ENCODE results near the gene LAD1.

Gene LAD1

DNA sequence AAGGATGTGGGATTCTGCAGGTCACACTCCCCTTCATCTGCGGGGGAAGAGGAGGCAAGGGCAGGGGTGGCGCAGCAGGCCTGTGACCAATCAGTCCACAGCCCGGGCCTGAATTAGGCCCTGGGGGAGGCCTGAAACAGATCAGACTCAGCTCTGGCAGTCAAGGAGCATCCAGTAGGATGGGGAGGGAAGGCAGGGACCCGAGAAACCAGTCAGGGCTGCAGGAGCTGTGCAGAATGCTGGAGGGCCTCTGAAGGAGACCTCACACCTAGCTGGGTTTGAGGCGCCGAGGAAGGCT, 34.4 kb downstream of the LAD1 start:
- no peak for DNase-seq (ENCODE audit: low read depth in 2 of 2, low spot score in 1 of 2)

DNA sequence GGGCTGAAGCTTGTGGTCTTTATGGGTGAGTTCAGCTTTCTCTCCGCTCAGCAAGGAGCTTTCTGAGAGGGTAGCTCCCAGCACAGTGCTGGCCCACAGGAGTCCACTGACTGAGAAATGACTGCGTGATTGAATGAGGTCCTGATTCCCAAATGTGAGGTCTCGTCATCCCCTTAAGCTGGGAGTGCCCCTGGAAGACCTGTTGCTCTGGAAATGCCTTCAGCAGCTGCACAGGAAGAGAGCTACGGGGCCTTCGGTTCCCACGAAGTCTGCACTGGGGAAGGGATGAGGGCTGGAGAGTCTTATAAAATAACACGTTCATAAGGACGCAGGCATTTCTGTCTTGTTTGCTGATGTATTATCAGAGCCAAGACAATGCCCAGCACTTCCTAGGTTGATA, 35.7 kb downstream of the LAD1 start:
- no peak for DNase-seq (ENCODE audit: low read depth in 2 of 2, low spot score in 1 of 2)

DNA sequence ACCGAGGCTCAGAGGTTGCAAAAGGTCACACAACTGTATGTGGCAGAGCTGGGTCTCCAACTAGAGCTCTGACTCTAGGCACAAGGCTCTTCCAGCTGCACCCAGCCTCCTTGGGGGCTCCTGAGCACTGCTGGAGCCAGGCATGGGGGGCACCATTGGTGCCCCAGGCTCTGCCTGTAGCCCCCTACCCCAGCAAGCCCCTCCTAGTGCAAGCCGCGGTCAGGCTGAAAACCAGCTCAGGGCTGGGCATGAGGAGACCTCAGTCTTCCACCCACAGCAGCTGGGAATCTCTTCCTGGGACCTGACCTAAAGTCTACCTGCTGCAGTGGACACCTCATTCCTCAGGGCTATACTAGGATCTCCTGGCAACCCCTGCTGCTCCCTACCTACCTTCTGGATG, 36.2 kb downstream of the LAD1 start:
- no peak for DNase-seq (ENCODE audit: low read depth in 2 of 2, low spot score in 1 of 2)

DNA sequence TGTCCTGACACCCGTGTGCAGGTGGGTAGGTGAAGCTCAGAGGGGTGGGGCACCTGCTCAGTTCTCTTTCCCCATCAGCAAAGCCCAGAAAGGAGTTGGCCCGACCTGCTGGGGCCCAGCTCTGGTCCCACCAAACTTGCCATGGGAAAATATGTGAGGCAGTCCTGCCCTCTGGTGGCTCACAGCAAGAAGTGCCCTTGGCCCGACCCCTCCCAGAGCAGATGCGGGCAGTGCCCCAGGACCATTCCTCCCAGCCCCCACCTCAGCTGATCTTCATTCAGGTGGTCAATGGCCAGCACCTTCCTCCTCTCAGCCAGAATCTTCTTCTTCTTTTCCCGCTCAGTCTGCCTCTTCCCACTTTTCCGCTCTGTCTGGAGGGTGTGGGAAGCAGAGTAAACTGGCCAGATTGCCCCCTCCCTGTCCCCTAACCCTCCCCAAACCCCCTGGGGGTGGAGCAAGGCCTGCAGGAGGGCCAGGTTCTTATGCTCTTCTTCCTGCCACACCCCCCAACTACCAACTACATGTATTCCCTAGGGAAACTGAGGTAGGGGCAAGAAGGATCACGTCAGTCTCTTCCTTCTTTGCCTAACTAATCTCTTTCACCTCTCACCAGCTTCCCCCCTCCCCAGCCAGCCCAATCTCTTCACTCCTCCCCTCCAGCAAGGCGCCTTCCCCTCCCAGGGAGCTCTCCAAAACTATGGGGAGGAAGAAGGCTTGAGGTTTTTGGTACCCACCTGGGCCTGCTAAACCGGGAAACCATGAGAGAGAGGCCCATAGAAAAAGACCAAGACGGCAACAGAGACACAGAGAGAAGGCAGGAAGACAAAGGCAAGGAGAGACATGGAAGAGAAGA, 37.2 kb downstream of the LAD1 start:
- no peak for DNase-seq (ENCODE audit: low read depth in 2 of 2, low spot score in 1 of 2)

DNA sequence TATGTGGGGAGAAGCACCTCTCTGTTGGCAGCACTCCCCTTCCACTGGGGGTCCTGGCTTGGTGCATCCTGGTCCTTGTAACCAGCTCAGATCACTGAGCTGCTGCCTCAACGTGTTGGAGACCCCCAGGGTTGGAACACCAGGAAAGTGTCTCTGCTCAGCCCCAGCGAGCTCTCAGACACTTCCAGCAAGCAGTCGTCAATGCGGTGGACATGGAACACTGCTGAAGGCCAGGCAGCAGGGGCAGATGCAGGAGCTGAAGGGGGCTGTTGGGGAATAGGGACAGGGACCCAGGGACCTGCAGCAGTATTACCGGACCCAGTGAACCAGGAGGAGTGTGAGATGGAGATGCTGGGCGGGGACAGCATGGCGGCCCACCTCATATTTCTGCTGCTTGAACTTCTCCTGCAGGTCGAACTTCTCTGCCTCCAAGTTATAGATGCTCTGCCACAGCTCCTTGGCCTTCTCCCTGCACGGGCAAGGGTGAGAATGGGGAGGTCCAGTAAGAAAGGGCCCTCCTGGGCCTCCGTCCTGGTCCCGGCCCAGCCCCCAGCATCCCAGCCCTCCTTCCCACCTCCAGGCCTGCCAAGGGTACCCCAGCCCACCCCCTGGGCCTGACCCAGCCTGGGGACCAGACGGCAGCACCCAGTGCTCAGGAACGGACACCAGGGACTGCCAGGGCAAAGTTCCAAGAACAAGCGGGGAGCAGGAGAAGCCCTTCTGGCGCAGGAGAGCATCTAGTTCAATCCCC, 38.0 kb downstream of the LAD1 start:
- DNase-seq (ENCODE audit: low read depth in 2 of 2, low spot score in 1 of 2): no peak

DNA sequence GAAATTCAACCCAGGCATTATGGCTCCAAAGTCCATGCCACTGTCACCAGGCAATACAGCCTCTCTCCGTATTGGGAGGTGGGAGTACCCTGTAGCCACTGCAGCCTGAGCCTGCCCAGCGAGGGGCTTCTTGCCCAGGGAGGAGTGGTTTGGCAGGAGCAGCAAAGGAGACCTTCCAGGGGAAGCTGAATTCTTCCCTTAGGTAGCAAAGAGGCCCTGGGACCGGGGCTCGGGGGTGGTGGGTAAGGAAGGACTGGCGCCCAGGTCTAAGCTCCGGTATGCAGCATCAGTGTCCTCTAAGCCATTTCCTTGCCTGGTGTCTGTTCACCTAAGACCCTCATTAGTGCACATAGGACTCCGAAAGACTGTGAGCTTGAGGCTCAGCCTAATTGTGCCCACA, 38.6 kb downstream of the LAD1 start:
- DNase-seq (ENCODE audit: low read depth in 2 of 2, low spot score in 1 of 2): no peak

DNA sequence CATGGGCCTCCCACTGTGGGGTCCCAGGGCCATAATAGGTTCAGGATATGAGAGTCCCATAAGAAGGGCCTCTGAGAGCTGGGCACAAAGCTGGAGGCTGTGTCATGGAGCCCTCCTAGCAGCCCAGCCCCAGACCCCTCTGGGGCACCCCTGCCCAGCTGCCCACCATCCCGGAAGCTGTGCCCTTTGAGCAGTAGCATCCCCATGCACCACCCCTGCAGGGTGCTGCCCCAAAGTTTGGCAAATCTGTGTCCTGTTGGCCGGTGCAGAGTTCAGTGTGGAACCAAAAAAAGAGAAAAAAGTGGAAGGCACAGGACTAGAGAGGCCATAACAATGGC, 39.3 kb downstream of the LAD1 start:
- DNase-seq (ENCODE audit: low read depth in 2 of 2, low spot score in 1 of 2): no peak

DNA sequence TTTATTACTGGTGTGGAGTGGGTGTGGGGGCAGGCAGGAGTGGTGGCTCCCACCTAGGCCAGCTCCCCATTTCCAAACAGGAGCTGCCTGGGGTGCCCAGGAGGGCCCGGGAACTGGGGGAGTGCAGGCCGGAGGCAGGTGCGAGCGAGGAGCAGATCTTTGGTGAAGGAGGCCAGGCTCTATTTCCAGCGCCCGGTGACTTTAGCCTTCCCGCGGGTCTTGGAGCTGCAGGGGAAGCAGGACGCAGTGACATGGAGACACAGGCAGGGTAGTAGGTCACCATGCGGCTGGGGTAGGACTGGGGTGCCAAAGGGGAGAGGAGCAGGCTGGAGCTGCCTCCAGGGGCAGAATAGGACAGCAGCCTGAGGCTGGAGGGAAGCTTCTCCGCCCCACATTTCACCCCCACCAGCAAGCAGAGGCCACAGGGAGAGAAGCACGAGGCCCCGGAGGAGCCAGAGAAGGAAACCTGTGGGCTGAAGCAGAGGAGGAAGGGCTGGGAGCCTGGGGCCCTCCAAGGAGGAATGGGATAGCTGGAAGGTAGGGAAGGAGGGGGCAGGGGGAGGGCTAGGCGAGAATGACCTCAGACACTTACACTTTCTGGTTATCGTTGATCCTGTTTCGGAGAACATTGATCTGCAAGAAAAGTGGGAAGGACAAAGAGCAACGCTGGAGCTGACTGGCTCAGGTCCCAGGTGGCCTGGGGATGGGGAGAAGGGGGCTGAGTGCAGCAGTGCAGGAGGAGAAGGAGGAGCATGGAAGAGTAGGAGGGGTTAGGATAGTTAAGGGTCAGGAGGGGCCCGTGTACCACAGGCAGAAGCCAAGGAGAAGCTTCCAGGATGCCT, 39.9 kb downstream of the LAD1 start:
- DNase-seq (ENCODE audit: low read depth in 2 of 2, low spot score in 1 of 2): no peak

DNA sequence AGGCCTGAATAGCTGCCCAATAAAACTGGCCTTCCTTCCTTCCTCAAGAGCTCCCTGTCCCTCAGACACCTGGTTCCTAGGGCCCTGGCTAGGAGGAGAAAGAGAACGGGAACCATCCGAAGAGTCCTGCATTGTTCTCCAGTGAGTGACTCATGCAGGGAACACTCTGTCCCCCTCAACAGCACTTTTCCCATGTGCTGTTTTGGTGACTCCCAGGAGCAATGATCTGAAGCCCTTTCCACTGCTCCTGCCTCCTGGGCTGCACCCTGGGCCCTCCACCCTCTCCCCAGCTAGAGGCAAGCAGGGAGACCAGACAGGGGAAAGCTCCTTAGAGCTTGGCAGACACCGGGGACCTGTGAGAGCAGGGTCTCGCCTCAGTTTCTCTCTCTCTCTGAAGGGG, 40.5 kb downstream of the LAD1 start:
- no peak for DNase-seq (ENCODE audit: low read depth in 2 of 2, low spot score in 1 of 2)

DNA sequence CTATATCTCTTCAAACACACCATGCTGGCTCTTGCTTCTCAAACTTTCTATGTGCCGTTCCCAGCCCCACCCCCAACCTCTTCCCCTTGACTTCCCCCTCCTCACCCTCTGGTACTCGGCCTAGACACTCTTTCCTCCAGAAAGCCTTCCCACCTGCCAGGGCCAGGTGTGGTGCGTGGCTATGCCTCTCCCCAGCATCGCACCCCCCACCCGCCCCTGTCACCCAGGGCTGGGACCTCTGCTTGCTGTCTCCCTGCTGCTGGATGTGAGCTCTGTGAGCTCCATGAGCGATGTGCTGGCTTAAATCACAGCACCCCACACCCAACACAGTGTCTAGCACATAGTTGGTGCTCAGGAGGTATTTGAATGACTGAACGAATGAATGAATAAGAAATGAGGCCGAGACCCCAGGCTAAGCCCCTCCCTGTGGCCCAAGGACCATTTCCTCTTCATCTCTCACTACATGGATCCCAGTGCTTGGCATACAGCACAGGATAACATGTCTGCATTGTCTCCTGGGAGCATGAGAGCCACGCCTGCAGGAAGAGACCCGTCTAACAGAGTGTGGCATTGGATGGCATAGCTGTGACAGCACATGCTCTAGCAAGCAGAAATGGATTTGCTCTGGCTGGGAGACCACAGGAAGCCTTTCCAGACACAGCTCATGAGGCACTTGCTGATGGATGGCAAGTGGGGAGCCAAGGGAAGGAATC, 41.3 kb downstream of the LAD1 start:
- DNase-seq (ENCODE audit: low read depth in 2 of 2, low spot score in 1 of 2): no peak

DNA sequence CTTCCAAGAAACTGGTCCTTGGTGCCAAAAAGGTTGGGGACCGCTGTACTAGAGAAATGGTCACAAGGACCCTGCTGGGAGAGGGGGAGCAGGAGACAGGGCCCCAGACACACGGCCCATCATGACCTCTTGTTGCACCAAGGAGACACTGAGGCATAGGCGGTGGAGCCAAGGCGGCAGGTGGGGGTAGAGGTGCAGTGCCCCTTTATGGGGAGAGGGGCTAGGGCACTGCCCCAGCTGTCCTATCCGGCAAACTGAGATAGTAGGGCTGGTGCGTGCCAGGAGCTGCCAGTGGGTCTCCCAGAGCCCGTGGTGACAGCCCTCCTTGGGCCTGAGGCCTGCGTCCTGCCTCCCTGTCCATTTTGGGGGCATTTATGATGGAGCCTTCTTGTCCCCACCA, 41.9 kb downstream of the LAD1 start:
- no peak for DNase-seq (ENCODE audit: low read depth in 2 of 2, low spot score in 1 of 2)

DNA sequence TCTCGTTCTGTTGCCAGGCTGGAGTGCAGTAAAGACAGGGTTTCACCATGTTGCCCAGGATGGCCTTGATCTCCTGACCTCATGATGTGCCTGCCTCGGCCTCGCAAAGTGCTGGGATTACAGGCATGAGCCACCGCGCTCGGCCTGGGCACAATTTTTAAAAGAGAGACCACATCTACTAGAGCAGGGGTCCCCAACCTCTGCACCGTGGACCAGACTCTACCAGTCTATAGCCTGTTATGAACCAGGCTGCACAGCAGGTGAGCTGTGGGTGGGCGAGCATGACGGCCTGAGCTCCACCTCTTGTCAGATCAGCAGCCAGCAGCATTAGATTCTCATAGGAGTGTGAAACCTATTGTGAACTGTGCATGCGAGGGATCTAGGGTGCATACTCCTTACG, 42.4 kb downstream of the LAD1 start:
- DNase-seq (ENCODE audit: low read depth in 2 of 2, low spot score in 1 of 2): no peak

DNA sequence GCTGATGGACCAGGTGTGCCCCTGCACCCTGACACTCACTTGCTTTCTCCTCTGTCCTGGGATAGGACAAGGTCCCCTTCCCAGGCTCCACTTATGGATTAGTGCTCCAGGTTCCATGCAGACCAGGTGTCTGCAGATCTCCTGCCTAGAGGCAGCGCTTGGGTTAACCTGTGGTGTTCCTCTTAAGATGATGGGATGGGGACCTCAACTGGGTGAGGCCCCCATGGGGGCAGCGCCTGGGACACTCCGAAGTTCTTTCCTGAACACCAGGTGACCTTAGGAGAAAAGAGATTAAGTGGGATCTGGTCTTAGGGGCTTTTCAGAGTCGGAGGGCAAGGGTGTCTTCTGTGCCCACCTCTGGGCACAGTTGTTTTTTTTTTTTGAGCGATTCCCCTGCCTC, 42.9 kb downstream of the LAD1 start:
- no peak for DNase-seq (ENCODE audit: low read depth in 2 of 2, low spot score in 1 of 2)

DNA sequence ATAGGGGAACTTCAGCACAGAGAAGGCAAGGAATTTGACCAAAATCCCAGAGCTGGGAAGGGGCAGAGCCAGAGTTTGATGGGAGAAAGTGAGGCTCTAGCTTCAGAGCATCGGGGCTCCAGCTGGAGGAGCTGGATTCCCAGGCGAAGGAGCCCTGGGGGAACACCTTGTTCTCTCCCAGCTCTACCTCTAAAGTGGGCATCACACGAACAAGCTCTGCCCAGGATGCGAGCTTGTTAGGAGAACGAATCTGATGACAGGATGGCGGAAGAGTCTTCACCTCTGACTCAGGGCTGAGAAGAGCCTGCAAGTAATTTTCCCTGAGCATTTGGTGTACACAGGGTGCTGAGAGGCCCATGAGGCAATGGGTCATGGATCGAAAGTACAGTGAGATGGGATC, 43.7 kb downstream of the LAD1 start:
- DNase-seq (ENCODE audit: low read depth in 2 of 2, low spot score in 1 of 2): no peak

DNA sequence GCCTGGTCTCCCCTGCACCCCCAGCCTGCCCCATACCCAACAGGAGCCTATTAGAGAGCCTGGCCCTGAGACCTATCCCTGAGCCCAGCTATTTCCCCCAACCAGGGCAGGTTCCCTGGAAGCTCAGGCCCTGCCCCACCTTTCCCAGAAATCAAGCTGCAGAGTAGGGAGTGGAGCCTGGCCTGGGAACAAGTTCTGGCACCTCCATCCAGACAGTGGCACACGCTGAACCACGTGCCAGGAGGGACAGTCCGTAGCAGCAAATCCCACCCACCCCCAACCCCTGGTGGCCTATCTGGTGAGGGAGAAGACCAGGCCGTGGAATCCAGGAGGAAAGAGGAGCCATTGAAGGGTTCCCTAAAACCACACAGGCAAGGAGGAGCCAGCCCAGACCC, 44.2 kb downstream of the LAD1 start:
- no peak for DNase-seq (ENCODE audit: low read depth in 2 of 2, low spot score in 1 of 2)

DNA sequence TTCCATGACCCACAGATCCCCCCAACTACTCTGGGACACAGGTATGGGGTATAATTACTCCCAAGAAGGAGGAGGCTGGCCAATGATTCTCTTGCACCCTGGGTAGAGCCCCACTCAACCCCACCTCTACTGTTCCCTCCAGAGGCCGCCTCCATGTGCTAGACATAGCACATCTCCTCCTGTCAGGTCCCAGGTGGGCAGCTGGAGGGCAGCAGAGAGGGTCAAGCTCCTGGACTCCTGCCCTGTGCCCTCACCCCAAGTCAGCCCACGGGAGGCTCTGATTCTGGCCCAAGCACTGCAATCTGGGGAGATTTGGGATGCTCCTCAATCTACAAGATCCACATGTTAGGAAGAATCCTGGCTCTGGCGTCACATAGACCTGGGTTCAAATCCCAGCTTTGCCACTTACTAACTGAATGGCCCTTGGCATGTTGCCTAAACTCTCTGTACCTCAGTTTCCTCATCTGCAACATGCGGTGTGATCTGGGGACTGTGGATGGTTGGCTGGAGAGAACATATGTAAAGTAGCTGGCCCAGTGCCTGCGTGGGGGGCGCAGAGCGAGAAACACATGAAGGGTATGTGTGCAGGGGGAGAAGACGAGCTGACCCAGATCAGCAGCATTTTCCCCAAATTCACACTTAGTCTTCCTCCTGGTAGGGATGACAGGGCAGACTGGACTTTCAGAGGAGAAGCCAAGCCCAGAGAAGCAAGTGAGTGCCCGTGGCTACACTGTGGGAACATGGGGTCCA, 44.8 kb downstream of the LAD1 start:
- no peak for DNase-seq (ENCODE audit: low read depth in 2 of 2, low spot score in 1 of 2)

DNA sequence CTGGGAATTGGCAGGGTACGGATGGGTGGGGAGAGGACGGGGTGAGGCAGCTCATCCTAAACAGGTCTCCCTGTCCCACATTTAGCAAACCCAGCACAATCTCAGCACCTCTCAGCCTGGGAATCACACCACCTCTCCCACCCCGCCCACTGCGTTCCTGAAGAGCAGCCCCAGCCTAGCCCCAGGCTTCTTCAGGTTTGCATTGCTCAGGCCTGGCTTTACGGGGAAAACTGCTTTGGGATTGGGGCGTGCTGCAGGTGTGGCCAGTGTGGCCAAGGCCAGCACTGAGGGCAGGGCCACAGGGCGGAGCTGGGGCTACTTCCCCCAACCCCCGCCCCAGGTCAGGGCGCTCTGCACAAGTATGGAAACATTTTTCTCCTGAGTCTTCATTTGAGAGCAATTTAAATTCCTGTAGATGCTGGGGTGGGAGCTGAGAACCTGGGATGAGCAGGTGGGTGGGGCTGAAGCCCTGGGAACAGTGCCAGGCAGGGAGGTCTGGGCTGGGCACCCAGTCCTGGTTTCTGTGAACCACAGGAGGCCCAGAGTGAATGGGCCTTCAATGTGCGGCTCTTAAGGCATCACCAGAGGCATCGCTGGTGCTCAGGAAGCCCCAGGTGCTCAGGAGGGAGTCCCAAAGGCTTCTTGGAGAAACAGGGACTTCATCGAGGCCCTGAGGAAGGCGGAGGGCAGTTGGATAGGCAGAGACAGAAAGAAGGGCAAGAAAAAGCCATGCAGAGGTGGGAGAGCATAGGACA, 45.8 kb downstream of the LAD1 start:
- DNase-seq (ENCODE audit: low read depth in 2 of 2, low spot score in 1 of 2): no peak

DNA sequence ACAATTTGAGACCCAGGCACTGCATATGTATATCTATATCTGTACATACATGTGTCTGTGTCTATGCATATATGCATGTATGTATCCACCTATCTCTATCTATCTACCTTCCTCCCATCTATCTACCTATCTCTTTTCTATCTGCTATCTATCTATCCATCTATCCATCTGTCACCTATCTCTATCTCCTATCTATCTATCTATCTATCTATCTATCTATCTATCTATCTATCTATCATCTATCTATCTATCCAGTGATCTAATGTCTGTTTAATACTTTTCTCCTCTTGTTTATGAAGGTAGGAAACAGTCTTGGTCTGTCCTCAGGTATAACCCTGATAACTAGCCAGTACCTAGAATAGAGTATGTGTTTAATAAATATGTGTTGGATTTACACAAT, 47.5 kb downstream of the LAD1 start:
- no peak for DNase-seq (ENCODE audit: low read depth in 2 of 2, low spot score in 1 of 2)

DNA sequence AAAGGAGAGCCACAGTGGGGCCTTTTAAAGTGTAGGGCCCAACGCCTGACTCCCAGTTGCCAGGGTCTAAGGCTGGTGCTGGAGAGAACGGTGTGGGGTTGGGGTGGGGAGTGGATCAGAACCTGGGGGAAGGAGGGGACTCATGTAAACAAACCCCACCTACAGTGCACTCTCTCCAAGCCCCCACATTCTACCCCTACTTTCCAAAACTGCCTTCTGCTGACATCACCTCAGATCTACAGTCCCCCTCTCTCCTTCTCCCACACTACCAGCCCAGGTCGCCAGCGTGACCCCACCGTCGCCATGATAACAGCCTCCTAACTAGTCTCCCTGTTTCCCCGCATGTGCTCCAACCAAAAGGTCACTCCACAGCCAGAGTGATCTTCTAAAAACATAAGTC, 48.2 kb downstream of the LAD1 start:
- no peak for DNase-seq (ENCODE audit: low read depth in 2 of 2, low spot score in 1 of 2)

DNA sequence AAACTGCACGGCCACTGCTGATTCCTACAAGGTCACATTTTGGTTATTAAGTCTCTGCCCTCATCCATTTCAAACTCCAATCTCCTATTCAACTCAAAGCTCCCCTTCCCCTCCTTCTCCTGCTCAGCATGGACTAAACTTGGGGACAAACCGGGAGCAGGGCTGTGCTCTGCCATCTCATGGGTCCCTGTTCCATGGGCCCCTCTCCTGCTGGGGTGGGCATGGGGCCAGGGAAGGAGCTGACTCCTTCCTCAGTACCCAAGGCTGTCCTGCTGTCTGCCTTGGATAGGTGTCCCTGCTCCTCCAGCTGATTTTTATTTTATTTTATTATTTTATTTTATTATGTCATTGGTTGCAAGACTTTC, 48.8 kb downstream of the LAD1 start:
- no peak for DNase-seq (ENCODE audit: low read depth in 2 of 2, low spot score in 1 of 2)
